HepG2 (cell line): Measurements from ENCODE around the gene DLG4. TPM values are rescaled to one million over a fixed set of nuclear protein-coding genes. Genes with fewer than 3 reads are reported as not detected.
A peak's percentile ranks its signal among the peaks of the same experiment; 100 is the strongest.

ENCODE experiments used
- AKAP8 ChIP-seq: sonication (generic); formaldehyde crosslinking; IDR thresholded peaks from 2 replicates; pipeline ENCODE4 v1.5.1; 2020; ENCODE audit warnings: mild to moderate bottlenecking, missing genetic modification reagents
- ARNT ChIP-seq: fragments of 450-650 bp; IDR thresholded peaks from 2 replicates; pipeline ENCODE4 v1.6.1; 2017
- FUBP1 ChIP-seq: sonication (generic); formaldehyde crosslinking; IDR thresholded peaks from 2 replicates; pipeline ENCODE4 v1.5.1; 2020; ENCODE audit warnings: missing genetic modification reagents, mild to moderate bottlenecking, borderline replicate concordance
- HHEX ChIP-seq: IDR thresholded peaks from 2 replicates; pipeline ENCODE4 v1.6.1; 2016; ENCODE audit warnings: control low read depth
- KDM5B ChIP-seq: sonication (generic); formaldehyde crosslinking; IDR thresholded peaks from 2 replicates; pipeline ENCODE4 v1.4.0; 2020; ENCODE audit warnings: missing genetic modification reagents, mild to moderate bottlenecking, borderline replicate concordance
- MAX ChIP-seq: IDR thresholded peaks from 2 replicates; pipeline ENCODE4 v1.6.1; 2012; ENCODE audit warnings: inconsistent platforms
- NBN ChIP-seq: fragments of 450-650 bp; conservative IDR thresholded peaks from 2 replicates; pipeline ENCODE4 v1.6.1; 2017
- SALL2 ChIP-seq: sonication (generic); formaldehyde crosslinking; IDR thresholded peaks from 2 replicates; pipeline ENCODE4 v1.8.1; 2023; ENCODE audit warnings: mild to moderate bottlenecking, missing genetic modification reagents, inconsistent platforms
- SOX13 ChIP-seq, 3 experiments: fragments of 450-650 bp in 1 of 3; sonication (generic) in 1 of 3; formaldehyde crosslinking in 1 of 3; IDR thresholded peaks in 2 of 3; conservative IDR thresholded peaks in 1 of 3; 2 replicates each; pipeline versions ENCODE4 v1.5.0 to v1.6.1; 2016 to 2020; ENCODE audit warnings: antibody characterized with exemption in 1 of 3, mild to moderate bottlenecking in 1 of 3, missing compliant biosample characterization in 1 of 3, missing genetic modification reagents in 1 of 3, moderate library complexity in 1 of 3
- STAG1 ChIP-seq: sonication (generic); formaldehyde crosslinking; IDR thresholded peaks from 2 replicates; pipeline ENCODE4 v1.4.0; 2020; ENCODE audit warnings: missing genetic modification reagents
- TERF1 ChIP-seq: sonication (generic); formaldehyde crosslinking; IDR thresholded peaks from 2 replicates; pipeline ENCODE4 v1.8.0; 2022; ENCODE audit warnings: mild to moderate bottlenecking, missing genetic modification reagents, moderate library complexity
- XRCC5 ChIP-seq: fragments of 200-400 bp; formaldehyde crosslinking; optimal IDR thresholded peaks from 2 replicates; pipeline ENCODE3; 2017; ENCODE audit warnings: mild to moderate bottlenecking, low read length
- ZNF33B ChIP-seq: sonication (generic); formaldehyde crosslinking; IDR thresholded peaks from 2 replicates; pipeline ENCODE4 v1.5.1; 2020; ENCODE audit warnings: mild to moderate bottlenecking, missing genetic modification reagents
- ZNF800 ChIP-seq: sonication (generic); formaldehyde crosslinking; IDR thresholded peaks from 2 replicates; pipeline ENCODE4 v1.4.0; 2020; ENCODE audit warnings: missing genetic modification reagents
- polyA plus RNA-seq, 8 experiments: library from polyadenylated mRNA; depleted of rRNA in 3 of 8; stranded (reverse) in 7 of 8; unstranded in 1 of 8; fragments of >200 nt; fragmentation: Illumina TruSeq in 4 of 8; extraction: Trizol in 4 of 8; gene quantifications; 2 replicates each; pipeline versions ENCODE4 v1.2.1 to v1.2.3, GENCODE V29; 2011 to 2016; ENCODE audit warnings: low read depth in 4 of 8, missing spikeins in 1 of 8, mixed read lengths in 1 of 8; ENCODE audit not compliant: insufficient read depth in 1 of 8
- total RNA-seq, 5 experiments: library from RNA; depleted of rRNA; stranded (reverse); fragments of >200 nt; fragmentation: Illumina TruSeq; extraction: Trizol; gene quantifications; 2 replicates each; pipeline ENCODE4 v1.2.3, GENCODE V29; 2016; ENCODE audit warnings: low read depth in 1 of 5
- TF ChIP-seq, protein P1 (sequence below): sonication (generic); formaldehyde crosslinking; IDR thresholded peaks from 2 replicates; pipeline ENCODE4 v1.4.0; 2020; ENCODE audit warnings: missing genetic modification reagents, borderline replicate concordance
- TF ChIP-seq, protein P2 (sequence below): sonication (generic); formaldehyde crosslinking; IDR thresholded peaks from 2 replicates; pipeline ENCODE4 v1.4.0; 2020; ENCODE audit warnings: missing genetic modification reagents
- TF ChIP-seq, protein P3 (sequence below): sonication (generic); formaldehyde crosslinking; IDR thresholded peaks from 2 replicates; pipeline ENCODE4 v1.5.0; 2020; ENCODE audit warnings: mild to moderate bottlenecking, missing genetic modification reagents, borderline replicate concordance
- TF ChIP-seq, protein P4 (sequence below): IDR thresholded peaks from 2 replicates; pipeline ENCODE4 v1.6.1; 2016; ENCODE audit warnings: missing genetic modification reagents, missing compliant biosample characterization

Gene DLG4
- total and polyA plus RNA-seq, 2 of the 13 experiments (the other 11 are each of a cell fraction or from before 2014, with no cell fraction given): 0.71 to 4.3 TPM

GRCh38 chr17:7251661-7252175 lies 32.1 kb upstream of the DLG4 start, which contains the start of gene CTDNEP1 (continued):
- TF ChIP-seq ZNF800 (CRISPR knock-in tag): no peak
- TF ChIP-seq MAX: no peak
- no peak for TF ChIP-seq XRCC5
- TF ChIP-seq, protein P1, sequence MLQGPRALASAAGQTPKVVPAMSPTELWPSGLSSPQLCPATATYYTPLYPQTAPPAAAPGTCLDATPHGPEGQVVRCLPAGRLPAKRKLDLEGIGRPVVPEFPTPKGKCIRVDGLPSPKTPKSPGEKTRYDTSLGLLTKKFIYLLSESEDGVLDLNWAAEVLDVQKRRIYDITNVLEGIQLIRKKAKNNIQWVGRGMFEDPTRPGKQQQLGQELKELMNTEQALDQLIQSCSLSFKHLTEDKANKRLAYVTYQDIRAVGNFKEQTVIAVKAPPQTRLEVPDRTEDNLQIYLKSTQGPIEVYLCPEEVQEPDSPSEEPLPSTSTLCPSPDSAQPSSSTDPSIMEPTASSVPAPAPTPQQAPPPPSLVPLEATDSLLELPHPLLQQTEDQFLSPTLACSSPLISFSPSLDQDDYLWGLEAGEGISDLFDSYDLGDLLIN (CRISPR knock-in tag): no peak
- TF ChIP-seq, protein P2, sequence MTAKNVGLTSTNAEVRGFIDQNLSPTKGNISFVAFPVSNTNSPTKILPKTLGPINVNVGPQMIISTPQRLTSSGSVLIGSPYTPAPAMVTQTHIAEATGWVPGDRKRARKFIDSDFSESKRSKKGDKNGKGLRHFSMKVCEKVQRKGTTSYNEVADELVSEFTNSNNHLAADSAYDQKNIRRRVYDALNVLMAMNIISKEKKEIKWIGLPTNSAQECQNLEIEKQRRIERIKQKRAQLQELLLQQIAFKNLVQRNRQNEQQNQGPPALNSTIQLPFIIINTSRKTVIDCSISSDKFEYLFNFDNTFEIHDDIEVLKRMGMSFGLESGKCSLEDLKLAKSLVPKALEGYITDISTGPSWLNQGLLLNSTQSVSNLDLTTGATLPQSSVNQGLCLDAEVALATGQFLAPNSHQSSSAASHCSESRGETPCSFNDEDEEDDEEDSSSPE (CRISPR knock-in tag): peak; percentile 68
- 0 out of 2 replicates have a peak, but pooled peaks have one; percentile 11 for TF ChIP-seq ZNF33B (CRISPR knock-in tag)
- TF ChIP-seq SOX13 (IDR thresholded peaks at IDR 0.05): no peak
- TF ChIP-seq SOX13 (CRISPR knock-in tag; conservative IDR thresholded peaks at IDR 0.05 in 1 of 2, IDR thresholded peaks at IDR 0.05 in 1 of 2): no peak
- TF ChIP-seq SALL2: no peak
- no peak for TF ChIP-seq FUBP1 (CRISPR knock-in tag)
- TF ChIP-seq, protein P3, sequence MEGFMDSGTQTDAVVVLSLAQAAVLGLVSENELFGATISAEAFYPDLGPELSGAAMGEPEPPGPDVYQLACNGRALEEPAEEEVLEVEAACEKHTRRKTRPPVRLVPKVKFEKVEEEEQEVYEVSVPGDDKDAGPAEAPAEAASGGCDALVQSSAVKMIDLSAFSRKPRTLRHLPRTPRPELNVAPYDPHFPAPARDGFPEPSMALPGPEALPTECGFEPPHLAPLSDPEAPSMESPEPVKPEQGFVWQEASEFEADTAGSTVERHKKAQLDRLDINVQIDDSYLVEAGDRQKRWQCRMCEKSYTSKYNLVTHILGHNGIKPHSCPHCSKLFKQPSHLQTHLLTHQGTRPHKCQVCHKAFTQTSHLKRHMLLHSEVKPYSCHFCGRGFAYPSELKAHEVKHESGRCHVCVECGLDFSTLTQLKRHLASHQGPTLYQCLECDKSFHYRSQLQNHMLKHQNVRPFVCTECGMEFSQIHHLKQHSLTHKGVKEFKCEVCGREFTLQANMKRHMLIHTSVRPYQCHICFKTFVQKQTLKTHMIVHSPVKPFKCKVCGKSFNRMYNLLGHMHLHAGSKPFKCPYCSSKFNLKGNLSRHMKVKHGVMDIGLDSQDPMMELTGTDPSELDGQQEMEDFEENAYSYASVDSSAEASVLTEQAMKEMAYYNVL (CRISPR knock-in tag): no peak
- no peak for TF ChIP-seq NBN
- no peak for TF ChIP-seq STAG1
- TF ChIP-seq HHEX (CRISPR knock-in tag): no peak
- no peak for TF ChIP-seq TERF1 (CRISPR knock-in tag)
- no peak for TF ChIP-seq AKAP8 (CRISPR knock-in tag)
- TF ChIP-seq, protein P4, sequence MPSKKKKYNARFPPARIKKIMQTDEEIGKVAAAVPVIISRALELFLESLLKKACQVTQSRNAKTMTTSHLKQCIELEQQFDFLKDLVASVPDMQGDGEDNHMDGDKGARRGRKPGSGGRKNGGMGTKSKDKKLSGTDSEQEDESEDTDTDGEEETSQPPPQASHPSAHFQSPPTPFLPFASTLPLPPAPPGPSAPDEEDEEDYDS: peak; percentile 76
- TF ChIP-seq KDM5B (CRISPR knock-in tag): no peak
- TF ChIP-seq ARNT: no peak
